Esophagus muscularis mucosa (tissue), 4 donors: ENCODE data around the gene HSPB1.

Experiments used
- EP300 ChIP-seq: sonication (generic); formaldehyde crosslinking; IDR thresholded peaks from one replicate; pipeline ENCODE4 v1.6.1; 2017; ENCODE audit warnings: antibody characterized with exemption
- POLR2A ChIP-seq: fragments of 450-650 bp; IDR thresholded peaks from one replicate; pipeline ENCODE4 v1.6.1; 2017; ENCODE audit warnings: antibody characterized with exemption, moderate library complexity, mild to moderate bottlenecking, low read depth
- POLR2AphosphoS5 ChIP-seq, 2 donors: sonication (generic); formaldehyde crosslinking; IDR thresholded peaks; one replicate each; pipeline ENCODE4 v1.6.1; 2017; ENCODE audit warnings: antibody characterized with exemption in 2 of 2
- TF ChIP-seq, protein P1 (sequence below), 3 experiments: fragments of 200-600 bp in 2 of 3; fragments of 450-650 bp in 1 of 3; sonication (generic) in 2 of 3; IDR thresholded peaks; one replicate each; pipeline ENCODE4 v1.5.1; 2017 to 2019; ENCODE audit warnings: antibody characterized with exemption in 3 of 3, mild to moderate bottlenecking in 2 of 3, moderate library complexity in 1 of 3

GRCh38 chr7:76346097-76346496 is 43.6 kb downstream of the HSPB1 start:
- TF ChIP-seq, protein P1, sequence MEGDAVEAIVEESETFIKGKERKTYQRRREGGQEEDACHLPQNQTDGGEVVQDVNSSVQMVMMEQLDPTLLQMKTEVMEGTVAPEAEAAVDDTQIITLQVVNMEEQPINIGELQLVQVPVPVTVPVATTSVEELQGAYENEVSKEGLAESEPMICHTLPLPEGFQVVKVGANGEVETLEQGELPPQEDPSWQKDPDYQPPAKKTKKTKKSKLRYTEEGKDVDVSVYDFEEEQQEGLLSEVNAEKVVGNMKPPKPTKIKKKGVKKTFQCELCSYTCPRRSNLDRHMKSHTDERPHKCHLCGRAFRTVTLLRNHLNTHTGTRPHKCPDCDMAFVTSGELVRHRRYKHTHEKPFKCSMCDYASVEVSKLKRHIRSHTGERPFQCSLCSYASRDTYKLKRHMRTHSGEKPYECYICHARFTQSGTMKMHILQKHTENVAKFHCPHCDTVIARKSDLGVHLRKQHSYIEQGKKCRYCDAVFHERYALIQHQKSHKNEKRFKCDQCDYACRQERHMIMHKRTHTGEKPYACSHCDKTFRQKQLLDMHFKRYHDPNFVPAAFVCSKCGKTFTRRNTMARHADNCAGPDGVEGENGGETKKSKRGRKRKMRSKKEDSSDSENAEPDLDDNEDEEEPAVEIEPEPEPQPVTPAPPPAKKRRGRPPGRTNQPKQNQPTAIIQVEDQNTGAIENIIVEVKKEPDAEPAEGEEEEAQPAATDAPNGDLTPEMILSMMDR (IDR thresholded peaks at IDR 0.05): no peak
- TF ChIP-seq POLR2A: no peak
- no peak for TF ChIP-seq EP300
- TF ChIP-seq POLR2AphosphoS5 (IDR thresholded peaks at IDR 0.05): no peak
